Sigmoid colon (tissue), 4 donors: ENCODE measurements around the gene PRDM4.
"Not testable (repeated sequence)": the region's sequence is repeated elsewhere in the genome, so short reads cannot be mapped to it uniquely, and the experiment has no call there.

ENCODE experiments used
- EP300 ChIP-seq, 4 donors: sonication (generic); formaldehyde crosslinking; IDR thresholded peaks; one replicate each; pipeline ENCODE4 v1.6.1; 2017; ENCODE audit warnings: antibody characterized with exemption in 4 of 4
- POLR2A ChIP-seq, 2 donors: fragments of 450-650 bp; IDR thresholded peaks; one replicate each; pipeline ENCODE4 v1.6.1; 2016; ENCODE audit warnings: antibody characterized with exemption in 2 of 2, mild to moderate bottlenecking in 2 of 2, moderate library complexity in 2 of 2
- POLR2AphosphoS5 ChIP-seq, 4 donors: sonication (generic); formaldehyde crosslinking; IDR thresholded peaks; one replicate each; pipeline ENCODE4 v1.6.1; 2017; ENCODE audit warnings: antibody characterized with exemption in 4 of 4
- TF ChIP-seq, protein P1 (sequence below), 4 experiments: fragments of 450-650 bp in 3 of 4; fragments of 200-600 bp in 1 of 4; IDR thresholded peaks; one replicate each; pipeline ENCODE4 v1.5.1; 2016 to 2019; ENCODE audit warnings: antibody characterized with exemption in 4 of 4, mild to moderate bottlenecking in 3 of 4, moderate library complexity in 2 of 4

DNA sequence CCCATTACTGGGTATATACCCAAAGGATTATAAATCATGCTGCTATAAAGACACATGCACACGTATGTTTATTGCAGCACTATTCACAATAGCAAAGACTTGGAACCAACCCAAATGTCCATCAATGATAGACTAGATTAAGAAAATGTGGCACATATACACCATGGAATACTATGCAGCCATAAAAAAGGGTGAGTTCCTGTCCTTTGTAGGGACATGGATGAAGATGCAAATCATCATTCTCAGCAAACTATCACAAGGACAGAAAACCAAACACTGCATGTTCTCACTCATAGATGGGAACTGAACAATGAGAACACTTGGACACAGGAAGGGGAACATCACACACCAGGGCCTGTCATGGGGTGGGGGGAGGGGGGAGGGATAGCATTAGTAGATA is 33.2 kb downstream of the PRDM4 start:
- TF ChIP-seq EP300, POLR2A, POLR2AphosphoS5 (IDR thresholded peaks at IDR 0.05): not testable (repeated sequence)
- TF ChIP-seq, protein P1, sequence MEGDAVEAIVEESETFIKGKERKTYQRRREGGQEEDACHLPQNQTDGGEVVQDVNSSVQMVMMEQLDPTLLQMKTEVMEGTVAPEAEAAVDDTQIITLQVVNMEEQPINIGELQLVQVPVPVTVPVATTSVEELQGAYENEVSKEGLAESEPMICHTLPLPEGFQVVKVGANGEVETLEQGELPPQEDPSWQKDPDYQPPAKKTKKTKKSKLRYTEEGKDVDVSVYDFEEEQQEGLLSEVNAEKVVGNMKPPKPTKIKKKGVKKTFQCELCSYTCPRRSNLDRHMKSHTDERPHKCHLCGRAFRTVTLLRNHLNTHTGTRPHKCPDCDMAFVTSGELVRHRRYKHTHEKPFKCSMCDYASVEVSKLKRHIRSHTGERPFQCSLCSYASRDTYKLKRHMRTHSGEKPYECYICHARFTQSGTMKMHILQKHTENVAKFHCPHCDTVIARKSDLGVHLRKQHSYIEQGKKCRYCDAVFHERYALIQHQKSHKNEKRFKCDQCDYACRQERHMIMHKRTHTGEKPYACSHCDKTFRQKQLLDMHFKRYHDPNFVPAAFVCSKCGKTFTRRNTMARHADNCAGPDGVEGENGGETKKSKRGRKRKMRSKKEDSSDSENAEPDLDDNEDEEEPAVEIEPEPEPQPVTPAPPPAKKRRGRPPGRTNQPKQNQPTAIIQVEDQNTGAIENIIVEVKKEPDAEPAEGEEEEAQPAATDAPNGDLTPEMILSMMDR (IDR thresholded peaks at IDR 0.05), result not testable (repeated sequence)
